Activated naive CD8-positive, alpha-beta T cell treated with anti-CD3 and anti-CD28 coated beads, Interleukin-2, amount 10 ng/mL, durations not matched to agents 7 days and 5 days (primary cell): ENCODE measurements around the gene TENT4B. TPM values are rescaled to one million over a fixed set of nuclear protein-coding genes. Genes with fewer than 3 reads are reported as not detected.
"Not testable (repeated sequence)": the region's sequence is repeated elsewhere in the genome, so short reads cannot be mapped to it uniquely, and the experiment has no call there.

ENCODE experiments used
- ATAC-seq: fragments of 150-1000 bp; cut with Tn5 transposase; one replicate; pipeline ENCODE4 v1.10.0; 2021; ENCODE audit warnings: low read depth, moderate library complexity
- POLR2A ChIA-PET: fragments of 350-600 bp; sonication (Branson Sonifier 250); formaldehyde crosslinking; loops from one replicate; lab custom pipeline; 2021; ENCODE audit warnings: antibody characterized with exemption; lab: Charles Lee
- DNase-seq: peaks from one replicate; pipeline ENCODE4 v3.0.0; 2021
- H3K27ac Mint-ChIP-seq: one replicate; pipeline ENCODE4 v1.8.0; 2022; ENCODE audit warnings: mild to moderate bottlenecking, mixed read lengths
- H3K27me3 Mint-ChIP-seq: one replicate; pipeline ENCODE4 v1.8.0; 2022; ENCODE audit warnings: mild to moderate bottlenecking, moderate library complexity, mixed read lengths
- H3K36me3 Mint-ChIP-seq: one replicate; pipeline ENCODE4 v1.8.0; 2021; ENCODE audit warnings: mild to moderate bottlenecking, mixed read lengths
- H3K4me1 Mint-ChIP-seq: one replicate; pipeline ENCODE4 v1.8.0; 2021; ENCODE audit warnings: mixed read lengths
- H3K4me3 Mint-ChIP-seq: one replicate; pipeline ENCODE4 v1.8.0; 2022; ENCODE audit warnings: mild to moderate bottlenecking, moderate library complexity, mixed read lengths
- H3K9me3 Mint-ChIP-seq: one replicate; pipeline ENCODE4 v1.8.0; 2021; ENCODE audit warnings: mixed read lengths
- total RNA-seq, 2 experiments: library from RNA; stranded (reverse); gene quantifications; one replicate each; pipeline ENCODE4 v1.2.3, GENCODE V29; 2021

Gene TENT4B
- total RNA-seq, 2 experiments from 2014 or later, result 18.0 TPM

DNA sequence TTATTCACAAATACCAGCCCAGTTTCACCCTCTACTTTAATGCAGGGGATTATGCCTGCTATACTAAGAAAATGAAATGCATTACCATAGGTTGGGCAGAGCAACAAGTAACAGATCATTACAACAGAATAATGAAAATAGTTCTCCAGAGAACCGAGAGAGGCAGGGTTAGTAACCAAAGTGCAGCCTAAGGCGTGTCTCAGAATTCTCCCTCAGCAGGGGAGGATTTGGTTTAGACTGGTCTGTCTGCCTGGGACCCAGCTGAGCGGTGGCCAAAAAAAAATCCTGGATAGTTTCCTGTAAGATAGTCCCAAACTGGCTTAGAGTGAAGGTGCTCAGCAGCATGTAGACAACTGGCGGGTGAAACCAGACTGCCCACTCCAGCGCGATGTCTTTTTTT lies 82.5 kb downstream of the TENT4B start:
- Mint-ChIP-seq H3K27ac (no peak overlapping the region), H3K9me3 (peaks cover 4% of the 10 kb centered on the region), H3K4me1 (peaks cover 3% of the 10 kb centered on the region), H3K4me3 (no peak overlapping the region), H3K27me3 (peaks cover 10% of the 10 kb centered on the region), H3K36me3 (peaks cover 2% of the 10 kb centered on the region)
- ATAC-seq, result no peak
- DNase-seq, result no peak
- POLR2A ChIA-PET, result no interaction called here

DNA sequence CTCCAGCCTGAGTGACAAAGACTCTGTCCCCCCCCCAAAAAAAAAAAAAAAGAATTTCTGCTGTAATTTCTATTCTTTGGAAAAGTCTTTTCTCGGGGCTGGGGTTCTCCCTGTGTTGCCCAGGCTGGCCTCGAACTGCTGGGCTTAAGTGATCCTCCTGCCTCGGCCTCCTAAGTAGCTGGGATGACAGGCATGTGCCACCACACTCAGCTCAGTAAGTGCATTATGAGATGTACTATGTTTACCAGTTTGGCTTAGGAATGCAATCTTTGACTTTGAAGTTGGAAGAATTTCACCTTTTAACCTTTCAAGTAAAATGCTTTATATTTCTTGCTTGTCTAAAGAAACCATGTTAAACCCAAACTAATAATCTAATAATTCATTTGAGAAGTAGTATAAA lies 85.2 kb downstream of the TENT4B start:
- ATAC-seq (no peak), DNase-seq (no peak)
- POLR2A ChIA-PET, result interaction anchor here (0.7 kb wide), 1 partner anchor 131 kb away, joined by 3 read pairs; no protein-coding TSS in a partner anchor
- H3K27me3 Mint-ChIP-seq, result peaks cover 18% of the 10 kb centered on the region
- peaks cover 4% of the 10 kb centered on the region for H3K9me3 Mint-ChIP-seq
- no peaks in the 10 kb centered on the region for H3K36me3 Mint-ChIP-seq
- H3K4me1 Mint-ChIP-seq, result peaks cover 3% of the 10 kb centered on the region
- no peak overlapping the region for H3K27ac Mint-ChIP-seq
- H3K4me3 Mint-ChIP-seq, result no peak overlapping the region

DNA sequence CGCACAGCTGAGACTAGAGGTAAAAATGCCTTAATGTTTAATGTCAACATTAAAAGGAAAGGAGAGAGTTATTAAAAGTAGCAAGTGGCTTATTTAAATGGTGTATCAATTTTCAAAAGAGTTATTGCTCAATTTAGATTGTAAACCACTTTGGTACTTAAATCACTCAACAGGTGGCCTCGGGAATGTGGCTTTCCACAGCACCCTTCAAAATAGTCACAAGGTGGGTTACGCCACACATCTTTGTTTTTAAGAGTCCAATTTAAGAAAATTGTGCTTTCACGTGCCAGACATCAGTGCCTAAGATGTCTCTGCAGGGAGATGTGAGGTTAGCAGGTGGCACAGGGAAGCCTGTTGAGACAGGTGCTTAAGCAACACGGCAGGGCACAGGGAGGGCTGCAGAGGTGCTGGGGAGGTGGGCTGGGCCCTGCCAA lies 85.8 kb downstream of the TENT4B start:
- POLR2A ChIA-PET, result interaction anchor here (0.7 kb wide), 1 partner anchor 131 kb away, joined by 3 read pairs; no protein-coding TSS in a partner anchor
- Mint-ChIP-seq H3K4me1 (peaks cover 3% of the 10 kb centered on the region), H3K27me3 (peaks cover 18% of the 10 kb centered on the region), H3K27ac (no peak overlapping the region), H3K4me3 (no peak overlapping the region), H3K9me3 (peaks cover 4% of the 10 kb centered on the region), H3K36me3 (no peaks in the 10 kb centered on the region)
- no peak for ATAC-seq
- DNase-seq, result no peak

DNA sequence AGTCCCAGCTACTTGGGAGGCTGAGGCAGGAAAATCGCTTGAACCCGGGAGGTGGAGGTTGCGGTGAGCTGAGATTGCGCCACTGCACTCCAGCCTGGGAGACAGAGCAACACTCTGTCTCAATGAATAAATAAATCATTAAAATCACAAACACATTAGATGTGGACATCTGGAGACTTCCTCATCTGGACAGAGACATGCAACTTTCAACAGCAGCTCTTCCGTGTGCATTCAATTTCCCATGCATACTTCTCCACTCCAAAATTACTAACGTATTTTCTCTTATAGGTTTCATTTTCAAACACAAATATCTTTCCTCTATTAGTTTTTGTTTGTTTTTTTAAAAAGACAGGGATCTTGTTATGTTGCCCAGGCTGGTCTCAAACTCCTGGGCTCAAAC lies 89.9 kb downstream of the TENT4B start:
- POLR2A ChIA-PET, result interaction anchor here (1.0 kb wide), 1 partner anchor 43 kb away, joined by 3 read pairs; no protein-coding TSS in a partner anchor
- not testable (repeated sequence) for DNase-seq, H3K27ac Mint-ChIP-seq, H3K36me3 Mint-ChIP-seq, H3K9me3 Mint-ChIP-seq, ATAC-seq, H3K4me3 Mint-ChIP-seq
- Mint-ChIP-seq H3K4me1 (peaks cover 16% of the 10 kb centered on the region), H3K27me3 (peaks cover 17% of the 10 kb centered on the region)

DNA sequence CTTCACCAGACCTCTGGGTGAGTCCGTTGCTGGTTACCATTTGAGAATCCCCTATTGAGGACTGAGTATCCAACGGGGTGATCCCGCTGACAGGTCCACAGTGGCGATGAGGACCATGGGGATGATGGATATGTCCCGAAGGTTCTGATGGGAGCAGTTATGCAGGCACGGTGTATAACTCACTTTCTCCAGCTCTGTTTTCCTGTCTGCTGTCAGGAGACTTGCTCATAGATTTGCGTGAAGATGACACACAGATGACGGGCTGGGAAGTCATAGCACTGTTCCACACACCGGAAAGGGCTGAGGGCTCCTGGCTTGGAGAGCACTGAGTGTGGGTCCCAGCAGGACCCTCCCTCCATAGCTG lies 91.0 kb downstream of the TENT4B start:
- H3K9me3 Mint-ChIP-seq, result no peaks in the 10 kb centered on the region
- POLR2A ChIA-PET, result interaction anchor here (1.0 to 1.6 kb wide), 3 partner anchors 32 to 42 kb away, joined by 3 to 5 read pairs (median 3); no protein-coding TSS in a partner anchor
- peaks cover 1% of the 10 kb centered on the region for H3K36me3 Mint-ChIP-seq
- H3K27ac Mint-ChIP-seq, result no peak overlapping the region
- H3K4me3 Mint-ChIP-seq, result no peak overlapping the region
- ATAC-seq (no peak), DNase-seq (no peak)
- peaks cover 17% of the 10 kb centered on the region for H3K27me3 Mint-ChIP-seq
- peaks cover 22% of the 10 kb centered on the region for H3K4me1 Mint-ChIP-seq

DNA sequence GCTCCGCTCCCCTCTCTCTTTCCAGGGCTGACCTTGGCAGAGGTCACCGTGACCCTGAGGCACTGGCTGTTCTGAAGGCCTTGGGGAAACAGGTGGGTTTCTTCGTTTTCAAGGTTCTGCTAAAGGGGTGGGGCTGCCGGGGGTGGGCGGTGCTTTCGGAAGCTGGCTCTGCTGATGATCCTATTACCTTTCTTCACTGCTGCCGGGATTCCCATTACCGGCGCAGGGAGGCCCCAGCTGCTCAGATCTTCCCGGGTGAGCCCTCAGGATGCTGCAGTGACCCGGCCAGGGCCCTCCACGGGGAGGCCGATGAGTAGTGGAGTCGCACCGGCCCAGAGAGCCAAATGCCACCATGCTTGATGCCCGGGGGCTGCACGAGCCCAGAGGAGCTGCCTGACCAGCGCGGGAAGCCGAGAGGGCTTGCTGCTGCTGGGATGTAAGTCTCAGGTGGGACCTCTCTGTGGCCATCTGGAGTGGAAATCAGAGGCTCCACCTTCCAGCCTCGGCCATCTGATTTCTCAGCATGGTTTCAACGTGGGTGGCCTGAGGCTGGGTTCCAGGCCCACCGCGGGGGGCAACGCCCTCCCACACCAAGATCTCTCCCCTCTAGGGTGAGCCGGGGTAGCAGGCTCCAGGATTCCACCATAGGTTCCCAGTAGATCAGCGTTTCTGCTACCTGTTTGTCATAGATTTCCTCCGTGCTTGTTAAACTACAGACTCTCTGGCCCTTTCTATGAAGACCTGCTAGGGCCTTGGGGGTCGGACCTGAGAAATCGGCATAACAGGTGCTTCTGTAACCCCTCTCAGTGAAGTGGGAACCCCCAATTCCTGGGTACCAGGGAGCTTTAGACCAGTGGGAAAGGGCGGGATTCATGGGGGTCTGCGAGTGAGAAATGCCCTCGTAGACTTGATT lies 91.7 kb downstream of the TENT4B start:
- H3K27ac Mint-ChIP-seq, result peak overlapping the region; percentile 84
- H3K36me3 Mint-ChIP-seq, result peaks cover 1% of the 10 kb centered on the region
- POLR2A ChIA-PET, result interaction anchor here (0.7 to 1.6 kb wide), 9 partner anchors 9 to 220 kb away, joined by 3 to 5 read pairs (median 4); partner anchors contain the start of gene CNEP1R1
- peaks cover 22% of the 10 kb centered on the region for H3K4me1 Mint-ChIP-seq
- H3K27me3 Mint-ChIP-seq, result peaks cover 17% of the 10 kb centered on the region
- peak overlapping the region; percentile 83 for H3K4me3 Mint-ChIP-seq
- no peak for ATAC-seq
- peak; percentile 44 for DNase-seq
- H3K9me3 Mint-ChIP-seq, result no peaks in the 10 kb centered on the region

DNA sequence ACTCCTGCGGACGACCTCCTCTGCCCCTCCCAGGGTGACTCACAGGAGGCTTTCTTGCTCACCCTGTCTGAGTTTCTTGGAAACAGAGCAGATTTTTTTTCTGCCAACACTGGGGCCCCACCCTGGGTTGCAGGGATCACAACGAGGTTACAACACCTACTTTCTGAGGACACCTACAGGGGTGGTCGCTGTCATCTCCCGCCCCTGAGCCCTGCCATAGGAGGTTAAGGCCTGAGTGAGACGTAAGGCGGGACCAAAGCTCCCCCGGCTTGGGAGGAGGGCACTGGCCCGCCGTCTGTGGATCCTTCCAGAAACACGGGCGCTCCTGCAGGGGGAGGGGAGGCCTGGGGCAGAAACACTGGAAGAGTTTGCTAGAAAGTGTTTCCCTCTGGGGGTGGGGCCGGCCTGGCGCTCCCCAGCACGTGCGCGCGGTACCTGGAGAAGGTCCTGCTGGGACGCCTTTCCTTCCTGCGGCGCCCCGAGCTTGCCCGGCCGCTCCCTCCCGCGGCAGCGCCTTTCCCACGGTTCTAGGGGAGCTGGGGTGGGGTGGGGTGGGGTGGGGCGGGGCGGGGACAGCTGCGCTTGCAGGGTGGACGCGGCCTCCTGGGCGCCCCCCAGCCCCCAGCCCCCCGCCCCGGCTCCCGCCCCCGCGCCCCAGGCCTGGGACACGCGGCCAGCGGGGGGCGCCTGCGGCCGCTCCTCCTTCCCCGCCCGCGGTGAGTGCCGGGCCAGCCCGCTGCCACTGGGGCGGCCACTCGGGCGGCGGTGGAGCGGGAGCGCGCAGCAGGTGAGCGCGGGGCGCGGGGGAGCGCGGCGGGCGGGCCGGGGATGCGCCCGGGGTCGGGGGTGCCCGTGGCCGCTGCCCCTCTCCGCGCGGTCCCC lies 92.6 kb downstream of the TENT4B start:
- H3K27ac Mint-ChIP-seq, result peak overlapping the region; percentile 84
- H3K9me3 Mint-ChIP-seq, result no peaks in the 10 kb centered on the region
- H3K4me1 Mint-ChIP-seq, result peaks cover 22% of the 10 kb centered on the region
- POLR2A ChIA-PET, result interaction anchor here (0.6 to 1.6 kb wide), 11 partner anchors 9 to 500 kb away, joined by 3 to 5 read pairs (median 4); partner anchors contain the start of gene CNEP1R1
- H3K27me3 Mint-ChIP-seq, result peaks cover 10% of the 10 kb centered on the region
- ATAC-seq (peak; percentile 79), DNase-seq (peak; percentile 77)
- H3K4me3 Mint-ChIP-seq, result peak overlapping the region; percentile 83
- peaks cover 1% of the 10 kb centered on the region for H3K36me3 Mint-ChIP-seq

DNA sequence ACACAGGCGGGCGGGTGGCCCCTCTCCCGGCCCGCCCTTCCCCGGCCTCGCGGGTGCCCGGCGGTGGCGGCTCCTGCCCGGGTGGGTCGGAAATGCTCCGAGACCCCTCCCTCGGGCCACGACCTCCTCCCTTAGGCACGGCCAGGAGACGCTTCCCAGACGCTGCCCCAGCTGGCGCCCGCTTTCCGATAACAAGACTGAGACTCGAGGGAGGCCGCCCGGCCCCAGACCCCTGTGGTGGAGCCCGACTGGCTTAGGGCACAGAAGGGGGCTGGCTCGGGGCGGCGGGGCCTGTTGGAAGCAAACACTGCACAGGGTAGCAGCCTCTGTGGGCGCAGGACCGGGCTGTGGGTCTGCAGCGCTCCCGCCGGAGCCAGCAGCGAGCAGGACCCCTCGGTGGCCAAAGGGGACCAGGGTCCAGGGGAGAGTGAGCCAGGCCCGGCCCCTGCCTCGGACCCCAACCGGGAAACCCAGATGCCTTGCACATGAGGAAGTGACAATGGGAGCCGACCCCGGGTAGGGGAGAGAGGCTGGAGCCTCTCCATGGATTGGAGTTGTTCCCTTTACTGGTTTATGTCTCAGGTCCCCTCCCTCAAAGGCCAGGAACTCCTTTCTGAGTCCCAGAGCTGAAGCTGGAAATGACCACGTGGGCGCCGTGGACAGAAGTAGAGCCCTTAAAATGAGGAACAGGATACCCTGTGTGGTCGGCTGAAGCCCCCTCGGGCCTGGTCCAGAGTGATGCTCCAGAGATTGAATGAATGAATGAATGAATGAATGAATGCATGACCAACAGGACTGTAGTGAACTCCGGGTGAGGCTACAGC lies 93.4 kb downstream of the TENT4B start:
- Mint-ChIP-seq H3K9me3 (no peaks in the 10 kb centered on the region), H3K27me3 (peaks cover 5% of the 10 kb centered on the region), H3K27ac (peak overlapping the region; percentile 56), H3K4me1 (peaks cover 24% of the 10 kb centered on the region), H3K4me3 (peak overlapping the region; percentile 80), H3K36me3 (peaks cover 1% of the 10 kb centered on the region)
- POLR2A ChIA-PET, result interaction anchor here (0.8 to 1.6 kb wide), 5 partner anchors 8 to 49 kb away, joined by 3 to 4 read pairs (median 4); no protein-coding TSS in a partner anchor
- DNase-seq (no peak), ATAC-seq (peak; percentile 19)

DNA sequence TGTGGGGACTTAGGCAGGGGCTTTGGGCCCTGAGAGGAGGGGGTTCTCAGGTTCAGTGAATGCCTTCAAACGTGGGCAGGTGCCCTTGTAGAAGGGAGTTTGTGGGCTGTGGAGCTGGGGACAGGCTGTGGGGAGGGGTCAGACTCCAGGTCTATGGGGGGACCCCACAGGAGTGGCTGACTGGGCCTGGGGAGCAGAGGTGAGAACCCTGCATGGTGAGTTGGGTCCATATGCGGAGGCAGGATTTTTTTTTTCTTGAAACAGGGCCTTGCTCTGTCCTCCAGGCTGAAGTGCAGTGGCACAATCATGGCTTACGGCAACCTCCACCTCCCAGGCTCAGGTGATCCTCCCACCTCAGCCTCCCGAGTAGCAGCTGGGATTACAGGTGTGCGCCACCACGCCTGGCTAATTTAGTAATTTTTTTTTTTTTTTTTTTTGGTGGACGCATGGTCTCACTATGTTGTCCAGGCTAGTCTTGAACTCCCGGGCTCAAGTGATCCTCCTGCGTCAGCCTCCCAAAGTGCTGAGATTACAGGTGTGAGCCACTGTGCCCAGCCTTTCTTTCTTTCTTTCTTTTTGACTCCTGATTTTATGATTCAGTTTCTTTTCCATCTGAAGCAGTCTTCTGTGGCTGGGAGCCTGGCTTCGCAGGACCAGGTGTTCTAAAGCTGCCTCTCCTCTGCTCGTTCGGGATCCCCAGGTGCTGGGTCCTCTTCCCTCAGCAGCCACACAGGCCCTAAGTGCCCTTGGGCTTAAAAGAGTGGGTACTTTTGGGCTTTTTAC lies 94.2 kb downstream of the TENT4B start:
- DNase-seq, result no peak
- POLR2A ChIA-PET, result no interaction called here
- Mint-ChIP-seq H3K9me3 (no peaks in the 10 kb centered on the region), H3K27ac (no peak overlapping the region), H3K27me3 (peaks cover 5% of the 10 kb centered on the region), H3K4me3 (peak overlapping the region; percentile 80), H3K4me1 (peaks cover 24% of the 10 kb centered on the region), H3K36me3 (peaks cover 1% of the 10 kb centered on the region)
- no peak for ATAC-seq

DNA sequence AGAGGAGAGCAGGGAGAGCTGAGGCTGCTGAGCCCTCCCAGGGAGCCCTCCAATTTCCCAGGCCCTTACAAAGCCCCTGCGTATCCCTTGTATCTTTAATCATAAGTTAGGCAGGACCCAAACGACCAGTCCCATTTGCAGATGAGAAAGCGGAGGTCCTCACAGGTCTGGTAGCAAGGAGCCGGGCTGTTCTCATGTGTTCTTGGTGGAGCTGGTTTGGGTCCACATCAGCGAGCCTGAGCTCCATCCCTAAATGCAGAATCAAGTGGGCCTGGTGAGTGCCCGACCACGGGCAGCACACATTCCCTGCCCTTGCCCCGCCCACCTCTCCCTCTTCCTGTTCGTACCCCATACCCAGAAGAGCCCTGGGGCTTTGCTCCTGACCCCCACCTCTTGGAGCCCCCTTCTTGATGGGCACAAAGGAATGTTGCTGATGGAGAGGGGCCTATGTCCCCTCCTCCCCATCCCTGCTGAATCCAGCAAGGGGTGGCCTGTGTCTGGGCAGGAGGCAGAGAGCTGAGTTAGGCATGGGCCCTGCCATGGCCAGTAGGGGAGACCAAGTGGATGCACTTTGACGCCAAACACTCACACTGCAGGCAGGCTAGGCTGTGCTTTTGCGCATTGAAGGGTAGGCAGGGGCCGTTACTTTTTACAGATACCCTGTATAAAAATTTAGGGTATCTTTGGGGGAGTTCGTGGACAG lies 95.0 kb downstream of the TENT4B start:
- ATAC-seq (no peak), DNase-seq (no peak)
- Mint-ChIP-seq H3K4me3 (peak overlapping the region; percentile 20), H3K36me3 (peaks cover 1% of the 10 kb centered on the region), H3K27me3 (peaks cover 5% of the 10 kb centered on the region), H3K27ac (no peak overlapping the region), H3K4me1 (peaks cover 24% of the 10 kb centered on the region), H3K9me3 (no peaks in the 10 kb centered on the region)
- POLR2A ChIA-PET, result no interaction called here

DNA sequence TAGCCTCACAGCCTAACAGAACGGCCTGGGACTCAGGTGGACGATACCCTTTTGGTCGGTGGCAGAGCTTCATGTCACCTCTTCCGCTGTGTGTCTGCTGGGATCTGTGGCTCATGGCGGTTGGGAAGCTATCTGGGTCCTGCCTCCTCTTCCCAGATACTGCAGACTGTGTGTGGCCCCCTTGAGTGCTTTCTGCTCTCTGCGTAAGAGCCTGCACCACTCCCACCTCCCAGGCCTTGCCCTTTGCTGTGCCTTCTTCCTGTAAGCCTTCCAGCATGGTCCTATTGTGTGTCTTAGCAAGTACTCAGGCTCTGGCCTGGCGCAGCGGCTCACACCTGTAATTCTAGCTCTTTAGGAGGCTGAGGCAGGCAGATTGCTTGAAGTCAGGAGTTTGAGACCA lies 95.7 kb downstream of the TENT4B start:
- peaks cover 5% of the 10 kb centered on the region for H3K27me3 Mint-ChIP-seq
- POLR2A ChIA-PET, result no interaction called here
- no peak overlapping the region for H3K4me3 Mint-ChIP-seq
- peaks cover 26% of the 10 kb centered on the region for H3K4me1 Mint-ChIP-seq
- no peaks in the 10 kb centered on the region for H3K9me3 Mint-ChIP-seq
- no peak for DNase-seq
- no peak for ATAC-seq
- H3K27ac Mint-ChIP-seq, result no peak overlapping the region
- H3K36me3 Mint-ChIP-seq, result peaks cover 1% of the 10 kb centered on the region
